WI38 (cell line): ENCODE results near the gene HOATZ.

ENCODE experiments used
- H3K4me3 ChIP-seq: 2 replicates; pipeline ENCODE4 v1.5.1; 2011; ENCODE audit warnings: low read depth, mild to moderate bottlenecking, control low read depth, low read length
- TF ChIP-seq, protein P1 (sequence below): IDR thresholded peaks from 2 replicates; pipeline ENCODE4 v1.5.1; 2012; ENCODE audit warnings: low read depth, mild to moderate bottlenecking, control low read depth, low read length

The HOATZ gene

DNA sequence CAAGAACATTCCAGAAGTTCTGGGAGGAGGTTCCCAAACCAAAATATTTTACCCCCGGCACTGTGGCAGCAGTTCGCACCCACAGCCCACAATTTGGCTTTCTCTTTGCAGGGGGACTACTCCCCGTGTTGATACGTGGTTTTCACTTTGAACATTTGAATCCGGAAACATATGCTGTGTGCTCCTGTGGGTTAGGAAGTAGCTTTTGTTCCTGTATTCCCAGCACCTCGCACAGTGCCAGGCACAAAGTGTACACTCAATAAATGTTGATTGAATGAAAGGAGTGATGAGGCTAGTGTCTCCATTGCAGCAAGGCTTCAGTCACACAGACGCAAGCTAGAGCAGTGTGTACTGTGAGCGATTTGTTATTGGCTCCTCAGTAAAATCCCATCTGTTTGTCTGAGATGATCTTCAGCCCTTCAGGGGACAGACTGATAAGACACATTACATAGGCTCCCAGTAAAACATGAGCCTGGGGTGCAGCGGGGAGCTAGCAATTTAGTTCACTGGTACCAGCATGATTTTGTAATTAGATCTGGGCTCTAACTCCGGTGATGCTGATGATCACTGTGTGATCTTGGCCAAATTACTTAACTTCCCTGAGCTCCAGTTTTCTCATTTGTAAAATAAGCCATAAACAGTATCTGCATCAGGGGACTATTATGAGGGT is 28.2 kb downstream of the HOATZ start:
- TF ChIP-seq, protein P1, sequence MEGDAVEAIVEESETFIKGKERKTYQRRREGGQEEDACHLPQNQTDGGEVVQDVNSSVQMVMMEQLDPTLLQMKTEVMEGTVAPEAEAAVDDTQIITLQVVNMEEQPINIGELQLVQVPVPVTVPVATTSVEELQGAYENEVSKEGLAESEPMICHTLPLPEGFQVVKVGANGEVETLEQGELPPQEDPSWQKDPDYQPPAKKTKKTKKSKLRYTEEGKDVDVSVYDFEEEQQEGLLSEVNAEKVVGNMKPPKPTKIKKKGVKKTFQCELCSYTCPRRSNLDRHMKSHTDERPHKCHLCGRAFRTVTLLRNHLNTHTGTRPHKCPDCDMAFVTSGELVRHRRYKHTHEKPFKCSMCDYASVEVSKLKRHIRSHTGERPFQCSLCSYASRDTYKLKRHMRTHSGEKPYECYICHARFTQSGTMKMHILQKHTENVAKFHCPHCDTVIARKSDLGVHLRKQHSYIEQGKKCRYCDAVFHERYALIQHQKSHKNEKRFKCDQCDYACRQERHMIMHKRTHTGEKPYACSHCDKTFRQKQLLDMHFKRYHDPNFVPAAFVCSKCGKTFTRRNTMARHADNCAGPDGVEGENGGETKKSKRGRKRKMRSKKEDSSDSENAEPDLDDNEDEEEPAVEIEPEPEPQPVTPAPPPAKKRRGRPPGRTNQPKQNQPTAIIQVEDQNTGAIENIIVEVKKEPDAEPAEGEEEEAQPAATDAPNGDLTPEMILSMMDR, result no peak
- peak overlapping the region; percentile 87 for H3K4me3 ChIP-seq

DNA sequence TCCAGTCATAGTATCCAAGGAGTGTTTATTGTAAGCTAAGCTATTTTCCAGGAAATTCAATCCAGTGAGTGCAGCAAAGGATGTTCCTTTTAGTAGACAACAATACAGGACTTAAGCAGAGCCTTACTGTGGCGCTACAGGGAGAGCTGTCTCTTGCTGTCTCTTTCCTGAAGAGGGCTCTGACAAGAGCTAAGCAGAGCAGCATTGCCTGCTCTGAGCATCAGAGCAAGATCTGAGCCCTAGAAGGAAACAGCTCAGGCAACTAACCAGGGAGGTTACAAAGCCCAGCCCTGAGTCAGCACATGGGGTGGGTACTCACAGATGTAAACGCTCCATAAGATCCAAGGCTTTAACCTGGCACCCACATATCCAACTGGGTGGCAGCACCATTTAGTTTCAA is 33.9 kb downstream of the HOATZ start:
- no peak overlapping the region for H3K4me3 ChIP-seq
- TF ChIP-seq, protein P1, result no peak

DNA sequence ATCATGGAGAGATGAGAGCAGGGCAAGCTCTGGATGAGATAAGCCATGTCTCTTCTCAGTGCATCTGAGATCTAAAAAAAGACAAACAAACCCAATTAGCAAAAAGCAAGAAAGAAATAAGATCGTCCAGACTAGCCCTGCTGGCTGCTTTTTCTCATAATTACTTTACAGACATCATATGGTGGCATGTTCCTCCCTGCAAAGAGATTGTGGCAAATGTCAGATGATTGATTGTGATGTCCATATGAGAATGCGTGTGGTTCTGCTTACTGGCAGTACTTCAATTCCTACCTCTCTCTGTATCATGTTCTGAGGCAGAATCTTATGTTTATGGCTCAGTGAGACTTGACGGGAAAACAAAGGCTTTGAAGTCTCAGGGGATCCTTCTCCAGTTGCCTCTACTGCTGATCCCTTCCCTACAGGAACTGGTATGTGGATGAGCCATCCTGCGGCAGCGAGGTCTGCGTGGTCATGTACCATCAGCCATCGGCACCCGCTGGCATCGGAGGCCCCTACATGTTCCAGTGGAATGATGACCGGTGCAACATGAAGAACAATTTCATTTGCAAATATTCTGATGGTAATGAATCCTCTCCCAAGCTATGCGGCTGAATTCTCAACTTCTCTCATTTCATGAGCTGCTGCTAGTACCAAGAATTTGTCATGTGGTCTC is 34.8 kb downstream of the HOATZ start:
- H3K4me3 ChIP-seq, result no peak overlapping the region
- TF ChIP-seq, protein P1, result no peak

DNA sequence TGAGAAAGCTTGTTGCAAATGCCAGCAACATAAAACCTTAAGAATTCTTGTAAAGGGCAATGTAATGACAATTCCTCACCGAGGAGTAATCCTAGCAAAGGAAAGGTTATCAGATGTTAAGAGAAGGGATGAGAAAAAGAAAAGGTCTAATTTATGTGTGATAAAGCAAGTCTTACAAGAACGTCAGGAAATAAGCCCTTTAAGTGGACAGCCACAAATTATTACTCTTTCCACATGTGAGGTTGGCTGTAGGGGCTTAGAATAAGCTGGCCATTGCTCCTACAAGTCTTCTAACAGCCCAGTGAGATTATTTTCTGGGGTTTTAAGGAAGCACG is 35.3 kb downstream of the HOATZ start:
- TF ChIP-seq, protein P1, result no peak
- H3K4me3 ChIP-seq, result no peak overlapping the region

DNA sequence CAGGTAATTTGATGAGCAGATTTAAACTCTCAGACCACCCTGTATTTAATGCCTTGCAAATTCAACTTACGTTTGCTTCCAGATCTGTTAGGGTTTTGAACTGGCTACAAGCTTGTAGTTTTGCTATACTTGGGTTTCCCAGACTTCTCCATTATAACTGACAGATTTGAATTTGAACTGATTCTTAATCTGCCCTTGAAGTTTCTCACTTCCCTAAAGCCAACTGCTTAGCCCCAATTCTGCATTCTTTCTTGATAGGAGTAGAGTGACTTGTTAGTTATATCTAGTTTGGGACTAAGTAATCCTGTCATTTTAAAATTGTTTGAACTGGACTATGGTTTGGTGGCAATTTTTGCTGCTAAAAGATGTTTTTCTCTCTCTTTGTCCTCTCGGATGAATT is 35.7 kb downstream of the HOATZ start:
- TF ChIP-seq, protein P1, result no peak
- H3K4me3 ChIP-seq, result no peak overlapping the region

DNA sequence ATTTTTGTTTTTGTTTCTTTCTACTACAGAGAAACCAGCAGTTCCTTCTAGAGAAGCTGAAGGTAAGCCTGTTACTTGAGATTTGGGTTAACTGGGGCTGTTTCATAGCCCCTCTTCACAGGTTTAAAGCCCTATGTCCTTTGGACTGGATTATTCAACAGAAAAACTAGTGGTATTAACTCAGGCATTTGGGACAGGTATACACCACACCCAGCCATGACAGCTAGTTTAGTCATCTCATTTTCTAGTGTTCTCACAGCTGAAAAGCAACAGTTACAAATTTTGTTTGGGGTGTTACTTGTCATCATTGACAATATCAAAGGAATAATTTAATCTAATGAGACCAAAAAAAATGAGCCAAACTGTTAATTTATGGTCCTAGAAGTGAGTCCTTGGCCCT is 40.0 kb downstream of the HOATZ start:
- TF ChIP-seq, protein P1, result no peak
- no peak overlapping the region for H3K4me3 ChIP-seq

DNA sequence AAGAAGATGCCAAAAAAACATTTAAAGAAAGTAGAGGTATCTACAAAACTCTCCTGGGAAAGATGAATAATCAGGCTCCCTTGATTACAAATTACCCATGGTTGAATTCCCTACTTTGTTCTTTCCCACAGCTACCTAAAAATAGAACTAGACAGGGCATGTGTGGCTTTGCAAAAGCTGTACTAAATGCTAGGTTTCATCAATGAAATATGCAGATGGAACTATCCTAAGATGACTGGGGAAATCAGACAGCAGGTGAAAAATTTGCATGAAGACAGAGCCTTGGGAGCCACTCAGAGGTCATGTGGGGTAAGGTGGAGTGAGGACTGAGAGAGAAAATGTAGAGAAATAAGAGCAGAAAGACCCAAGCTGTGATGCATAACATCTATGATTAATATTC is 40.7 kb downstream of the HOATZ start:
- H3K4me3 ChIP-seq, result no peak overlapping the region
- TF ChIP-seq, protein P1, result no peak
